ENCODE results near the gene TCIRG1.

DNA sequence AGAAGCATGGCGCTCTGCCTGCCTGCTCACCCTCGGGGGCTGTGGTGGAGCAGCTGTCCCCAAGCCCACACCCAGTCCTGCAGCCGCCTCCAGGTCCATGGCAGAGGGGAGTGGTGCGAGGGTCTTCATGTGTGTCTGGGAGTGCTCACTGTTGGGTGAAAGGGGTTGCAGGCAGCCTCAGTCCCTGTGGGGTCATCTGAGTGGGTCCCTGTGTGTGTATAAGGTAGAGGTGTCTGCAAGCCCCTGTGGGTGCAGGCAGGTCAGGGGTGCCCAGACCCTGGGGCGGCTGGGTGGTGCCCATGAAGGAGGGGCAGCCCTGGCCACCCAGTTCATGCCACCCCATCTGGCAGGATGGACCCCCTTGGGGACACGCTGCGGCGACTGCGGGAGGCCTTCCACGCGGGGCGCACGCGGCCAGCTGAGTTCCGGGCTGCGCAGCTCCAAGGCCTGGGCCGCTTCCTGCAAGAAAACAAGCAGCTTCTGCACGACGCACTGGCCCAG is 23.8 kb upstream of the TCIRG1 start:
- TF ChIP-seq, protein P1, sequence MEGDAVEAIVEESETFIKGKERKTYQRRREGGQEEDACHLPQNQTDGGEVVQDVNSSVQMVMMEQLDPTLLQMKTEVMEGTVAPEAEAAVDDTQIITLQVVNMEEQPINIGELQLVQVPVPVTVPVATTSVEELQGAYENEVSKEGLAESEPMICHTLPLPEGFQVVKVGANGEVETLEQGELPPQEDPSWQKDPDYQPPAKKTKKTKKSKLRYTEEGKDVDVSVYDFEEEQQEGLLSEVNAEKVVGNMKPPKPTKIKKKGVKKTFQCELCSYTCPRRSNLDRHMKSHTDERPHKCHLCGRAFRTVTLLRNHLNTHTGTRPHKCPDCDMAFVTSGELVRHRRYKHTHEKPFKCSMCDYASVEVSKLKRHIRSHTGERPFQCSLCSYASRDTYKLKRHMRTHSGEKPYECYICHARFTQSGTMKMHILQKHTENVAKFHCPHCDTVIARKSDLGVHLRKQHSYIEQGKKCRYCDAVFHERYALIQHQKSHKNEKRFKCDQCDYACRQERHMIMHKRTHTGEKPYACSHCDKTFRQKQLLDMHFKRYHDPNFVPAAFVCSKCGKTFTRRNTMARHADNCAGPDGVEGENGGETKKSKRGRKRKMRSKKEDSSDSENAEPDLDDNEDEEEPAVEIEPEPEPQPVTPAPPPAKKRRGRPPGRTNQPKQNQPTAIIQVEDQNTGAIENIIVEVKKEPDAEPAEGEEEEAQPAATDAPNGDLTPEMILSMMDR (conservative IDR thresholded peaks at IDR 0.05; ENCODE audit: low read length): no peak
- no peak for TF ChIP-seq EZH2phosphoT487 (IDR thresholded peaks at IDR 0.05; ENCODE audit: borderline replicate concordance)
